Hematopoietic multipotent progenitor cell treated with erythropoietin and hydrocortisone succinate and interleukin-3 and kit ligand, for 8 days (in vitro differentiated cells): ENCODE measurements around the gene IMPA2.

Experiments used
- DNase-seq: peaks from one replicate; pipeline ENCODE4 v3.0.0-alpha.2; 2015

Gene IMPA2

GRCh38 chr18:12009581-12010140, 28.4 kb downstream of the IMPA2 start:
- no peak for DNase-seq

DNA sequence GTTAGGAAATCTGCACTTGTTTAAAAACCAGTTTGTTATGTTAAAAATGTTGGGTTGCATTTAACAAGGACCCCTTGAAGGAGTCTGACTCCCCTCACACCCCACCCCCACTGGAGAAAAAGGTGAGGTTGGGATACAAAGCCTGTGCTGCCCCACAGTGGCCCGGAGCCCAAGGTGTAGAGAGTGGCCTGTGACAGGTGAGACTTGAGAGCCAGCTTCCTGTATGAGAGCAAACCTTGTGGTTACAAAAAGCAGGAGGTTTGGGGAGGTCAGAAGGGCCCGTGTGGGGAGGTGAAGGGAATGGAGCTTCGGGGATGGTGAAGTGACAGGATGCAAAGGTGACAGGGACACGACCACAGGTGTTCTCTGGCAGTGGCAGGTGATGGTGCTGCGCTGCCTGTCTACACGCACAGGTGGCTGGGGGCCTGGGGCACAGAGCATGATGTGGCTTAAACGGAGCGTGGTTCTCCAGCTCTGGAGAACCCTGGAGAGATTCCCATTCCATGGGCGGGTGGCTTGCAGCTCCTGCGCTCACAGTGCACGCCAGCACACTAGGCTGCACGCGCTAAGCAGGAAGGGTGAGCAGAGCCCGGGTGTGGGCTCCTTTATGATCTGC, 29.0 kb downstream of the IMPA2 start:
- DNase-seq, result no peak

DNA sequence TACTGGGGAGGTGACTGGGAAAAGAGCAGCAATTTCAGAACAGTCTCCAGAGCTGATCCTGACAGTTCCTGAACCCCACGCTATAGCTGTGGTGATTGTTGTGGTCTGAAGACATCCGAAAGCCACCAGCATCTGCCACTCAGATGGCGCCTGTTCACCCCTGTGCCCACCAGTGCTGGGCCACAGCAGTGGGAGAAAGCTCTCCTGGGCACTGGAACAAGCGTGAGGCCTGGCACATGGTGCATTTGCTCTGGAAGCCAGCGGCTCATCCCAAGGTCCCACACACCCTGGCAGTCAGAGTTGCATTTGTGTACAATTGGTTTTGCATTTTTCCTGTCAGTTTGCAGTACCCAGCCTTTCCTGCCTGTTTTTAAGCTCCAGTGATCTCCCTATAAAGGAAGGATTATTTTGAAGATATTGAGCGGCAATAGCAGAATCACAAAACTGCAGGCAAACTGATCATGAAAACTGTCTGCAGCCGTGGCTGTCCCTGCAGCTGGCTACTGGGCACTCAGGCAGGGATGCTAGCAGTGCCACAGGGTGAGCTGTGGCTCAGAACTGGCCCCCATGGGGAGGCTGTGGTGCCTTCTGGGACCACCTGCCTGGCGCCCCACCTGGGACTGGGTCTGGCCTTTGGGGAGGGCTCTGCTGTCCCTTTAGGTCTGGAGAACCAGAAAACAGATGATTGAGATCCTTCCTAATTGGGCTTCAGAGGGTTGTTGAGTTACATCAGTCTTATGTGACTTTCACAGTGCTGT, 30.1 kb downstream of the IMPA2 start:
- DNase-seq, result no peak

GRCh38 chr18:12011957-12012549, 30.7 kb downstream of the IMPA2 start:
- DNase-seq, result no peak

DNA sequence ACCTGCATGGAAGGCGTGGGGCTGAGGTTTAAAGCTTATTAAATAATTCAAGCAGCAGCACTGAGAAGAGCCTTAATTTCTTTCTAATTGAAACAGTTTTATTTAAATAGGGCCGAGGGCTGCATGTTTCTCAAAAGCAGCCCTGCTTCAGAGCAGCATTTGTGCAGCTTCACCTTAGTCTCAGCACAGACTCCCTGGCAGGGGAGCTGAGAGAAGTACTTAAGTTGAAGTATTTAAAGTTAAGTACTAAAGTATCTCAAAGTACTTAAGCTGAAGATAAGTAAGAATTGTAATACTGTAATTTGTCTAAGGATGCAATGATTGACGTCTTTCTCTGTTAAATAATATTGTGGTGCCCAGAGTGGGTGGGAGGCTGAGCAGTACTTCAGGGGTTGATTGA, 31.4 kb downstream of the IMPA2 start:
- DNase-seq, result no peak

GRCh38 chr18:12013186-12013916, 32.0 kb downstream of the IMPA2 start:
- DNase-seq, result no peak

DNA sequence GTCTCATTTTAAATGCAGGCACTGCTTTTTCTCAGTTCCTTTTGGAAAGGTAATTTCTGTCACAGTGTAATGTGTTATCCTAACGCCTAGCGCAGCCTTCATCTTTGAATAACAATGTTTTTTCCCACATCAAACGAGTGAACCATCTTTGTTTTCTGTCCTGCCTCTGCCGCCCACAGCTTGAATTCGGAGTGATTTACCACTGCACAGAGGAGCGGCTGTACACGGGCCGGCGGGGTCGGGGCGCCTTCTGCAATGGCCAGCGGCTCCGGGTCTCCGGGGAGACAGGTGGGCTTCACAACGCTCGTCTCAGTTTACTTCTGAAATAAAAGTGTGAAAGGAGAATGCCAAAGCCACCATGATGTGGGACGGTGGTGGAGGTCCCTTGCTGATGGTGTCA, 32.8 kb downstream of the IMPA2 start:
- no peak for DNase-seq

DNA sequence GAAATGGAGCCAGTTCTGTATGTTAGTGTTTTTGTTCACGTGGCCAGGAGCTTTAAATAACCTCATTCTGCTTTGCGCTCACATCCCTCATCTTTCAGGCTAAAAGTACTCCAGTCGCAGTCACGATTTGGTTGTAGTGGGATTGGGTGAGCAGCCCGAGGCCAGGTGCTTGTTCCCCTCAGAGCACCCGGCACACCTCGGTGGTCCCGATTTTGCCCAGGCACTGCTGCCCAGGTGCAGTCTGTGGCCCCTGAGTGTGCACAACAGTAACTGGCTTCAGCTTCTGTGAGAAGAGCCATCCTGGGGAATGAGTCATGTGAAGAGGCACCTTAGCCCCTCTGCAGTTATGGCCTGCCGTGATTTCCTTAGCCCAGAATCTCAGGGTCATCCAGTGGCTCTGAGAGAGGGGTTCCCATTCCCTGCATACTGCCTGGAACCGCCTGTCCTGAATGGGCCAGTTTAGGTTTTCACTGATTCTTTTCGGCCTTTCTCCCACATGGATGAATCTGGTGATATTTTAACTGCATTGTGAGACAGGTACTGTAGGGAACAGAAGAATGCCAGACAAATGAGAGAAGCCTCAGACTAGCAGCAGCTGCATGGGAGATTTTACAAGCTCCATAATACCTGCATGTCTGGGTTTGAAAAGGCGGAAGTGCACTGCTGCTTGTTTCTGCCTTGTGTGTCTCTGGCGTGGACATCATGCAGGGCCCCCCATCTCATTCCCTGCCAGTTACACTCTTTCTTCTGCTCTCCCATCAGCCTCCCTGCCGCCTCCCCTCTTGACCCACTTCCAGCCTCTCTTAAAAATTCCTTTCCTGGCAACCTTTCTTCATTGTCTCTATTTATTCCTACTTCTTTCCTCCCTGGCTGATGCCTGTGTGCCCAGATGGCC, 33.5 kb downstream of the IMPA2 start:
- DNase-seq, result no peak

GRCh38 chr18:12015416-12016062, 34.2 kb downstream of the IMPA2 start:
- no peak for DNase-seq

GRCh38 chr18:12017081-12017480, 35.8 kb downstream of the IMPA2 start:
- DNase-seq, result no peak

DNA sequence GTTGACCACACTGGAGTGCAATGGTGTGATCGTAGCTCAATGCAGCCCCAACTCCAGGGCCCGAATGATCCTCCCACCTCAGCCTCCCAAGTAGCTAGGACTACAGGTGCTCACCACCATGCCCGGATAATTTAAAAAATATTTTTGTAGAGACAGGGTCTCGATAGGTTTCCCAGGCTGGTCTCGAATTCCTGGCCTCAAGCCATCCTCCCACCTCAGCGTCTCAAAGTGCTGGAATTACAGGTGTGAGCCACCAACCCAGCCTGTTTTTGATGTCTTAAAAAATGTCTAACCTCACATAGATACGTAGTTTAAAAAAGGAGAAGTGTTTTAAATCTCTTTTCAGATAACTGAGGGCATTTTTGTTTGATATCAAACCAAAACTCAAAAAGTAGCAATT, 37.6 kb downstream of the IMPA2 start:
- no peak for DNase-seq

DNA sequence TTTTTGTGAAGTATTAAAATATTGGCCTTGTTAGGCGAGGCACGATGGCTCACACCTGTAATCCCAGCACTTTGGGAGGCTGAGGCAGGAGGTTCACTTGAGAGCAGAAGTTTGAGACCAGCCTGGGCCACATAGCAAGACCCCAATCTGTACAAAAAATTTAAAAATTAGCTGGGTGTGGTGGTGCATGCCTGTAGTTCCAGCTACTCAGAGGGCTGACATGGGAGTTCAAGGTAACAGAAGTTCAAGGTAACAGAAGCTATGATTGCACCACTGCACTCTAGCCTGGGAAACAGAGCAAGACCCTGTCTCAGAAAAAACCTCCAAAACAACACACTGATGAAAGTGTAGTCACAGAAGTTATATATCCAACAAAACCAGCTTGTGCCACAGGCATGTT, 39.8 kb downstream of the IMPA2 start:
- DNase-seq, result no peak

GRCh38 chr18:12021596-12021995, 40.3 kb downstream of the IMPA2 start:
- no peak for DNase-seq

GRCh38 chr18:12023375-12023774, 42.1 kb downstream of the IMPA2 start:
- DNase-seq, result no peak

GRCh38 chr18:12026562-12026961, 45.3 kb downstream of the IMPA2 start:
- no peak for DNase-seq

DNA sequence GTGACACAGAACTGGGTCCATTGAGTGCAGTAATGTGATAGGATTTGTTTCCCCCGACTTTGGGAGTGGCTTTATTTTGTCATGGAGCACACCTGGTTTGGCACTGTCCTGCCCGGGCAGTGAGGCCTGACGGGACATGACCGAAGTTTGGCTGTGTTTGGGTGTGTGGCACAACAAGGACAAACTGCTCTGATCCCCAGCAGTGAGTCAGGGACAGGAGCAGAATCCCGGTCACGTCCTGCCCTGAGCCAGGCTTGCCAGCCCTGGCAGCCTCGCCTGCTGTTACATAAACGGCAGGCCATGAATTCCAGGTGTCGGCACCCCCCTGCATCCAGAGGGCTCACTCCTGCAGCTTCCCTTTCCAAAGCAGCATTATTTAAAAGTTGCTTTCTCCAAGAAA, 45.7 kb downstream of the IMPA2 start:
- no peak for DNase-seq

GRCh38 chr18:12027480-12027879, 46.2 kb downstream of the IMPA2 start:
- DNase-seq, result no peak

GRCh38 chr18:12028040-12028628, 46.8 kb downstream of the IMPA2 start:
- DNase-seq, result no peak

- DNase-seq, result no peak
Observed at GRCh38 chr18:12028674-12029073, 47.4 kb downstream of the IMPA2 start.

DNA sequence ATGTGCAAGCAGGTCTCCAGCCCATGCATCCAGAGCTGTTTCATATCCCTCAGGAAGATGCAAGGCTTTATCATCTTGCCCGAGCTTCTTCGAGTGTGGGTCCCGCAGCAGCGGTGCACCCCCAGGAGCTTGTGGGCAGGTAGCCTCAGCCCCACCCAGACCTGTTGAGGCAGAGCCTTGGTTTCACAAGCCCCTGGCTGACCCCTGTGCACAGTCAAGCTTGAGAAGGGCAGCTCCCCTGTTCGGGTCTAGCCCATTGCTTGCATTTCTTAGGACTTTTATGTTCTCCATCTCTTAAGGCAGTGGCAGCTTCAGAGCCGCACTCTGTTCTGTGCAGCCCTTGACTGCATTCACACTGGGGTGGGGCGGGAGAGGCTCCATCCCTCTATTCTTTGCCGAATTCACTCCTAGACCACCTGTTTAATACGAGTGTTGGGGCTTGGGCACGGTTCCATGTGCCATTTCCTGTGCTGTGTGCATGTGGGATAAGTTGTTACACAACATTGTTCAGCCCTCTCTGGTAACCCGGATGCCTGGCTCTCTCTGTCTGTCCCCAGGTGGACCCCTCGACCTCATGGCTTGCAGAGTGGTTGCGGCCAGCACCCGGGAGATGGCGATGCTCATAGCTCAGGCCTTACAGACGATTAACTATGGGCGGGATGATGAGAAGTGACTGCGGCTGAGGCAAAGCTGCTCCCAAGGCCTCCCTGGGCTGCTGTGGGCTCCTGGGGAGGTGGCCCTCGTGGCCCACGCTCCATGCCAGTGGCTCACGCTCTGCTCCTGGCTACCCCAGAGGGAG, 48.7 kb downstream of the IMPA2 start:
- DNase-seq, result no peak

DNA sequence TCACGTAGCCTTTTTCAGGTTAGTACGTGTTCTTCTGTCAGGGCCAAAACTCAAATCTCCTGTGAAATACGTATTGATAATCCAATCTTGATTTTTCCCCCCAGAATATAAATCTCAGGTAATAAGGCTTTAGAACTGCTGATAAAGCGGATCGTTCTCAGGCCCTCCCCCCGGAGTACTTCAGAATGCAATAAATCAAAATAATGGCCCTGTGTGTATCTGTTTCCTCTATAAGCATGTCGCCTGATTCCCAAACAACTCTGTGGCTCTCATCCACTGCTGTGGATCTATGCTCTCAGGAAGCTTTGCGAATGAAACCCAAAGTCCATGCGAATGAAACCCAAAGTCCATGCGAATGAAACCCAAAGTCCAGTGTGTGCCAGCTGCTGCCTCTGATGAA, 49.4 kb downstream of the IMPA2 start:
- DNase-seq, result no peak
